ENCODE measurements around the gene GADD45B.
"Not testable (repeated sequence)": the region's sequence is repeated elsewhere in the genome, so short reads cannot be mapped to it uniquely, and the experiment has no call there.

GADD45B gene

DNA sequence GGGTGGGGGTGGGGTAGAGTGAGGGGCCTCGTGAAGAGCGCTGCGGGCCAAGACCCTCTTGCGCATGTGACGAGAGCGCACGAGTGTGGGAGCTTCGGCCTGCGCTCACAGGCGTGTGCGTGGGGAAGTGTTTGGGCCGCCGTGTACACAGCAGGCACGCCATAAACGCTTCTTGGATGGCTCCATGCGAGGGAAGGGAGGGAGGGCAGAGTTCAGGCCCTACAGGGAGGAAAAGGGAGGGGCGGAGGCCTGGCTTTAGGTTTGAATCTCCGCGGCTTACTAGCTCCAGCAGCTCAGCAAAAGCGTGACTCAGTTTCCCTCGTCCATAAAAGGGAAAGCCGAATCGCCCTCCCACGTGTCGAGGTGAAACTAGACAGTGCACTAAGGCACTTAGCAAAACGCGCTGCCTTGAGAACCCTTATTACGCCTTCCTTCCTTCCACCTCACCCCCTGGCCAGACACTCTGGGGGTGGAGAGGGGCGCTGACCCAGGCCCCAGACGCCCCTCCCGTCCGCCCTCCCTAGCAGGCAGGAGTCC is 12.5 kb downstream of the GADD45B start:
- no peak for DNase-seq (ENCODE audit: low read depth in 2 of 2)

DNA sequence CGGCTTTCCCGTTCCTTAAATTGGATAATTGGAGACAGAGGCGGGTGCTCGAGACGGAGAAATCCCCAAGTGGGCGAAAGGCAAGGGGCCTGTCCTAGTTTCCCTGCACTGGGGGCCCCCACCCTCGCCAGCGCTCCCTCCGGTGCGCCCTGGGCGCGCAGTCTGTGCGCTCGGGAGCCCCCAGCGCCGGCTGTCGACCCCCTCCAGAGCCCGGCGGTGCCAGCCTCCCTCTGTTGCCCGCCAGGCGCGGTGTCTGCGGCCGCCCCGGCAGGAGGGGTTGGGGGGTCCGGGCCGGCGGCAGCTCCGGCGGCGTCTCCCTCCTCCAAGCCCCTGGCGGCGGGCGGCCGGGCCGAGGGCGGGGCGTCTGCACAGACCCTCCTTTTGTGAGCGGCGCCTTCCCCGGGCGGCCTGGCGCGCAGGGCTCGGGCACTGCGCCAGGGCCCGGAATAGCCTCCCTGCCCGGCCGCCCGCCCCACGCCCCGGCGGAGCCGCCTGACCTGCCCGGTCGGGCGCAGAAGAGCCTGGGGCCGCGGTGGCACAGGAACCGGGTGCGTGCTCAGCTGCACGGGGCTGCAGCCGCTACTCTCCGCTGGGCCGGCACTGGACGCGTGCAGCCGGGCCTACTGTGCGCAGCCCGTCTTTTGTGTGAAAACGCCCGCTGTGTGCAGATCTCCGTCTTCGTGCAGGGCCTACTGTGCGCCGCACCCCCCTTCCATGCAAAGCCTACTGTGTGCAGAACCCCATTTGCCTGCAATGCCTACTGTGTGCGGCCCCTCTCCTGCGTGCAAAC is 13.2 kb downstream of the GADD45B start:
- no peak for DNase-seq (ENCODE audit: low read depth in 2 of 2)

- DNase-seq (ENCODE audit: low read depth in 2 of 2), result no peak
Observed at GRCh38 chr19:2490659-2491058, 14.7 kb downstream of the GADD45B start.

GRCh38 chr19:2491130-2491801 is 15.3 kb downstream of the GADD45B start:
- DNase-seq (ENCODE audit: low read depth in 2 of 2), result no peak

DNA sequence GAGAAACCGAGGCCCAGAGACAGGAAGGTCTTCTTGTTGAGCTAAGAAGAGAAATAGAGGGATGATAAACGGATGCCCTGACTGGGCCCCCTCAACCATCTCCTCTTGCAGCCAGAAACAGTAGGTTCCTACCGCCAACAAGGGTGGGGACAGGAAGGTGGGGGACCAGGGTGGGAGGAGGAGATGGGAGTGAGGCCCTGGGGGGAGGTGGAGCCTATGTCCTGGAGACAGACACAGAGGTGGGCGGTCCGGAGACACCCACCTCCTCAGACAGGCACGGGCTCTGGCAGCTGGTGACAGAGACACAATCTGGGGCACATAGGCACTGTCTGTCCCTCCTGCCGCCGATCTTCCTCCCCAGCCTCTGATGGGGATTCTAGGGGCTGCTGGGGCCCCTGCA is 16.9 kb downstream of the GADD45B start:
- no peak for DNase-seq (ENCODE audit: low read depth in 2 of 2)

GRCh38 chr19:2493448-2493847 is 17.5 kb downstream of the GADD45B start:
- DNase-seq (ENCODE audit: low read depth in 2 of 2), result not testable (repeated sequence)

DNA sequence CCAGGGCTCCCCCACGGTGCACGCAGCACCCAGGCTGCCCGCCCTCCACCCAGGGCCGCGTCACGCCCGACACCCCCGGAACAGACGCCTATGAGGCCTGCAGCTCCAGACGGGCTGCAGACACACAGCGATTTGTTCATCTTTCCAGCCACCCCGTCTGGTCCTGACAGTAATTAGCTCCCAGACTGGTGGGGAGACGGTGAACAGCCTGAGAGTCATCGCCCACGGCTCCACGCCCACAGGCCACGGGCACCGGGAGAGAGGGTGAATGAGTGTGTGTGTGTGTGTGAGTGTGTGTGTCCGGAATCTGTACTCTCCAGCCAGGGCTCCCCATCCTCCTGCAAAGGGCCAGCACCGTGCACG is 18.1 kb downstream of the GADD45B start:
- DNase-seq (ENCODE audit: low read depth in 2 of 2), result no peak

DNA sequence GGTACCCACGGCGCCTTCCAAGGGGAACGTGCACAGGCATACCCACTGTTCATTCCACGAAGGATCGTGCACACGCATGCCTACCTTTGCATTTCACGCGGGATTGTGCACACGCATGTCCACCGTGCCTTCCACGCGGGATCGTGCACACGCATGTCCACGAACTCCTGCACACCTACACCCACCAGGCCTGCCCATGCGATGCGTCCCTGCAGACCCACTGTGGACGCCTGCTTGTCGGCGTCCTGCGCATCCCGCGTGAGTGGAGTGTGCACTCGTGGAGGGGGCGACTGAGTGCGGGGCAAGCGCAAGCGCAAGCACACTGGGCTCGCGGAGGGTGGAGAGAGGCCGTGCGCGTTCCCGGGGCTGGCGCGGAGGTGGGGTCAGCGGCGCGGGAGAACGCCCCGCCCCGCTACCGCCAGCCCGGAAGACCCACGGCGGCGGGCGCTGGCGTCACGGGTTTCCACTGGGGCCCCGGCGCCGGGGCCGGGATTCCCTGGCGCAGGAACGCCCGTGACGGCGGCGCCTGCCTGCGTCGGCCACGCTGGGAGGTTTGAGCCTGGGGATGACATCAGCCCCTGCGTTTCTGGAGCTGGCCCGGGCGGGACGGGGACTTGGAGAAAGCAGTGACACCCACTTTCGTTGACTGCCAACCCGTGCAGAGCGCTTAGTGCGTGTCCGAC is 18.7 kb downstream of the GADD45B start:
- no peak for DNase-seq (ENCODE audit: low read depth in 2 of 2)

DNA sequence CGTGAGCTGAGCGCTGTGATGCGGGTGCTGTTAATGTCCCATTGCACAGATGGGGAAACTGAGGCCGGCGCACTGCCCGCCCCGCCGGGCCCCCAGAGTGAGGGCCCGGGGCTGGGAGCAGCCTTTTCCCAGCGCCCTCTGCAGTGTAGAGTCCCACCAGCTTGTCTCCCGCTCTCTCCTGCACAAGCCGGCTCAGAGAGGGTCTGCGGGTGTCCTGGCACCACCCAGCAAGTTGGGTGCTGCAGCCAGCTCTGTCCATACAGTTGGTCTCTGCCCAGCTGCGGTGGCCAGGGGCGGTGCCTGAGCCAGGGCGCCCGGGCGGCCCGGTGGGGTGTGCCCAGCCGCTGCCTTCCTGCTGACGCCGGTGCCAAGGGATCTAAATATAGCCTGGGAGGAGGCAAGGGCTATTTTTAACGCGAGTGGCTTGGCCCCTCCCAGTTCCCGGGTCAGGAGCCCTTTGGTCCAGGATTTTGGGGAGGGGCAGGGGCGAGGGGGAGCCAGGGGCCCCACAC is 19.3 kb downstream of the GADD45B start:
- no peak for DNase-seq (ENCODE audit: low read depth in 2 of 2)

DNA sequence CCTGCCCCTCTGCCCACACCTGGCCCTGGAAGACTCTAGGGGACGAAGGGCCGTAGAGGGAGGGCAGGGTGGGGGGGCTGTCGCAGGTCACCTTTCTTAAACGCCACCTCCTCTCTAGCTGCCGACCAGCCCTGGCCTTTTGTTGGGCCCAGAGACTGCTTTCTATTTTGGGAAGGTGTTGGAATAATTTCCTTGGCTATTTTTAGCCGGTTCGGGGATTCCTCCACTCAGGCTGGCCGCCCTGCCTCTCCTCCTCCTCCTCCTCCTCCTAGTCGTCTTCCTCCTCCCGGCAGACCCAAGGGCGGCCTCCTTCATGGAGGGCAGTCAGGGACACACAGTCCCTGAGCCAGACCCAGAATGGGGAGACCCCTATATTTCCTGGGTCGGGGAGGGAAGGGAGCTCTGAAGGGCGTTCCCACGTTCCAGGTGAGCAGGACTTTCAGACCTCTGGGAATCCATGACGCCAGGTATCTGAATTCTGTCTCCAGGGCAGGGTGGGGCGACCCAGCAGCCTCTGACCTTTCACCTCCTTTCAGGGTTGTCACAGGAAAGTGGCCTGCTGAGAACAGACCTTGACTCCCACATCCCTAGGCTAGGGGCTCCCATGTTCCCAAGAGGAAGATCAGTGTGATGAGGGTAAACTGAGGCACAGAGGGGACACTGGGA is 19.9 kb downstream of the GADD45B start:
- no peak for DNase-seq (ENCODE audit: low read depth in 2 of 2)

GRCh38 chr19:2497186-2497585 is 21.3 kb downstream of the GADD45B start:
- no peak for DNase-seq (ENCODE audit: low read depth in 2 of 2)

DNA sequence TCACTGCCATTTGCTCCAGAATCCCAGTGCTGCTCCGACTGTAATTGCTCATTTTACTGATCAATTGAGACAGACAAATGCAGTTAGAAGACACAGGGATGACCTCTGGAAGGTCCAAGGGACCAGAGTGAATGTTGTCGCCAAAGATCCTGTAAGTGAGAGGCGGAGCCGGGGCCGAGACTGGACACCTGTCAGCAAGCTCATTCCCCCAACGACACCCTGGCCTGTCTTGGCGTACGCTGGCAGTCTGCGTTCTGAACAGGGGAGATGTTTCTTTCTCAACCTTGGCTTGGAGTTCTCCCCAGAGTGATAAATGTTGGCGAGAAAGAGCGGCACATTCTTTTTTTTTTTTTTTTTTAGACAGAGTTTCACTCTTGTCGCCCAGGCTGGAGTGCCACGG is 24.2 kb downstream of the GADD45B start:
- no peak for DNase-seq (ENCODE audit: low read depth in 2 of 2)

- no peak for DNase-seq (ENCODE audit: low read depth in 2 of 2)
Observed at GRCh38 chr19:2500841-2501261, 24.9 kb downstream of the GADD45B start.

- DNase-seq (ENCODE audit: low read depth in 2 of 2), result peak; percentile 63 to 67
Observed at GRCh38 chr19:2503521-2504109, 27.7 kb downstream of the GADD45B start.

GRCh38 chr19:2506656-2507055 is 30.7 kb downstream of the GADD45B start:
- DNase-seq (ENCODE audit: low read depth in 2 of 2), result not testable (repeated sequence)

DNA sequence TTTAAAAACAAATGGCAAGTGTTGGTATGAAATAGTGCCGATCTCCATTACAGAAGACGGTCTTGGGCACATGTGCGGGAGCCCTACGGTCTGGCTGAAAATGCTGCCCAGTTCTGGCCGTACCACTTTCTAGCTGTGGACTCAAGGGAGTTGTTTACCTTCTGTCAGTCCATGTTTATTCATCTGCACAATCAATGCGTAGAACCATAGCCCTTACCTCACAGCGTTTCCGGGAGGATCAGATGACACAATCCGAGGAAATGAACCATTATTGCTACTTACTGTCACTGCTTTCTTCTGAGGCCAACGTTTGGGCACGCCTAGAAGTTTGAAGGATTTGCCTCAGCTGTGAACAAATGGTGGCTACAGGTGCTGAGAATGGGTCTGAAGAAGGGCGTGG is 31.2 kb downstream of the GADD45B start:
- no peak for DNase-seq (ENCODE audit: low read depth in 2 of 2)

DNA sequence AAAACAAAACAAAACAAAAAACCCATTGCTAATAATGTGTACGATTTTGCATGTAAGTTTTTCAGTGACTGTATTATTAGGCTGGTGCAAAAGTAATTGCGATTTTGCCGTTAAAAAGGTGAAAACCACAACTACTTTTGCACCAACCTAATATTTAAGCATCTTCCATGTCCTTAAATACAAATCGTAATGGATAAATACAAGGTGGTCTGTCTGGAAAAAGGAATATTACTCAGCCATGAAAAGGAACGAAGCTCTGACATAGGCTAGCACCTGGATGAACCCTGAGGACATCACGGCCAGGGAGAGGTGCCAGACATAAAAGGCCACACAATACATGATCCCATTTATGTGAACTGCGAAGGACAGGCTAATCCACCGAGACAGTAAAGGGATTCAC is 33.2 kb downstream of the GADD45B start:
- DNase-seq (ENCODE audit: low read depth in 2 of 2), result no peak

DNA sequence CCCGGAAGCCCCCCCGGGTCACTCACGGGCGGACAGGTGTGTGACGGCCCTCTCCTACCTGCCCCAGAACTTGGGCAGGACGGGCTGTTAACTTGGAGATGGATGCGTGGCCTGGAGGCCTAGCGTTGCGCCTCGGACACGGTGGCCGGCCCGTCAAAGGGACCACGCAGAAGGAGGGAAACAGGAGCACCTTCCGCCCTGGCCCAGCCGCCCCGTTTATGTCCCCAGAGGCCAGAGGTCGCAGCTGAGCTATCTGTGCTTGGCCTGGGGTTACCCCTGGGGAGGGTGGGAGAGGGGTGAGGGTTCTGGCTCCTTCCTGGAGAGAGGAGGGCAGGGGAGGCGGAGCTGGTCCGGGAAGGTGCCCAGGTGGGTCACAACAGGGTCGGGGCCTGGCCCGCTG is 35.6 kb downstream of the GADD45B start:
- DNase-seq (ENCODE audit: low read depth in 2 of 2), result no peak

DNA sequence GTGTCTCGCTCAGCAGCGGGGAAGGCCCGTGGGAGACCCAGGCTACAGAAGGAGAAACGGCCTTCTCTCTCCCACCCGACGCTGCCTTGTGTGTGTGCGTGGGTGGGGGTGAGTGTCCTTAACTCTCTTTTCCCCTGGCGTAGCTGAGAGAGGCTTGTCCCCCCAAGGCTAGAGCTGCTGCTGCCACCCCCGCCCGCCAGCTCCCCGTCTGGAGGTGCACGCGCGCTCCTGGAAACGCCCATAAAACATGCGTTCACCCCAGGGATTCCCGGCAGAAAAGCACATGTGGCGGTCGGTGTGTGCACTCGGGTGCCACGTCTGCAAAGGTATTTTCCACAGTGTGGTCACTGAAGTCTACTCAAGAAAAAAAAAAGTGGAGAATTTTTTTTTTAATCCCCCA is 36.1 kb downstream of the GADD45B start:
- DNase-seq (ENCODE audit: low read depth in 2 of 2), result no peak

GRCh38 chr19:2512523-2513431 is 36.9 kb downstream of the GADD45B start:
- no peak for DNase-seq (ENCODE audit: low read depth in 2 of 2)
